D721Med (cell line): ENCODE results near the gene AGAP1.

Experiments
- DNase-seq: peaks from one replicate; pipeline ENCODE4 v3.0.0; 2011; ENCODE audit warnings: low spot score; ENCODE audit not compliant: insufficient read length
- FAIRE-seq: peaks from 2 replicates; lab custom pipeline; 2011; peaks lifted over from hg19 to GRCh38; lab: Jason Lieb, UNC
- TF ChIP-seq, protein P1 (sequence below): IDR thresholded peaks from 2 replicates; pipeline ENCODE4 v1.5.1; 2012; ENCODE audit warnings: mild to moderate bottlenecking, control low read depth; ENCODE audit not compliant: insufficient read depth; ENCODE audit errors: missing control alignments

The AGAP1 gene

DNA sequence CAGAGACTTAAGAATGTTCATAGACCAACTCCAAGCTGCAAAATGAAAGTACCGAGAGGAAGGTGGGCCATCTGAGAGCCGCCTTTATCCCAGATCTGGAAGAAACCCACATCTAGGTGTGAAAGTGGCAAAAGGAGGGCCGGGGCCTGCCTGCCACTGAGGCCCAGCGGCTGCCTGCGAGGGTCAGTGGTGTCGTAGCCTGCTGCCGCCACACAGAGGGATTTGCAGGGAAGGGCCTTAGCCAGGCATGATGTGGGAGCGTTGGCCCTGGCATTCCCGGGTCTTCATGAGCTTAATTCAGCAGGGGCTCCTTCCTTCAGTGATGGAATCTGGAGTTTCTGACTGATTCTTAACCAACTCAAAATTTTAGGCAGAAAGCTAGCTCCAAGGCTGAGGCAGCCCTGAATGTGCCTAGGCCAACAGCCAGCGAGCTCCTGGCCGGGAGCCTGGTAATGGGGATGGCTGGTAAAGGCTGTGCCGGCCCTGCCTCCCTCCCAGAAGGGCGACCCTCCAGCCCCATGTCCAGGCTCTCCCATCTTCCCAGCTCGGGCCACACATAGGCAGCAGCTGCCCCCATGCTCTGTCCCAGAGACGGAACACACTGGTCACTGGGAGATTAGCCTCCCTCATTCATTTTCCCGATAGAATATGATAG lies 230.1 kb downstream of the AGAP1 start:
- DNase-seq: no peak
- TF ChIP-seq, protein P1, sequence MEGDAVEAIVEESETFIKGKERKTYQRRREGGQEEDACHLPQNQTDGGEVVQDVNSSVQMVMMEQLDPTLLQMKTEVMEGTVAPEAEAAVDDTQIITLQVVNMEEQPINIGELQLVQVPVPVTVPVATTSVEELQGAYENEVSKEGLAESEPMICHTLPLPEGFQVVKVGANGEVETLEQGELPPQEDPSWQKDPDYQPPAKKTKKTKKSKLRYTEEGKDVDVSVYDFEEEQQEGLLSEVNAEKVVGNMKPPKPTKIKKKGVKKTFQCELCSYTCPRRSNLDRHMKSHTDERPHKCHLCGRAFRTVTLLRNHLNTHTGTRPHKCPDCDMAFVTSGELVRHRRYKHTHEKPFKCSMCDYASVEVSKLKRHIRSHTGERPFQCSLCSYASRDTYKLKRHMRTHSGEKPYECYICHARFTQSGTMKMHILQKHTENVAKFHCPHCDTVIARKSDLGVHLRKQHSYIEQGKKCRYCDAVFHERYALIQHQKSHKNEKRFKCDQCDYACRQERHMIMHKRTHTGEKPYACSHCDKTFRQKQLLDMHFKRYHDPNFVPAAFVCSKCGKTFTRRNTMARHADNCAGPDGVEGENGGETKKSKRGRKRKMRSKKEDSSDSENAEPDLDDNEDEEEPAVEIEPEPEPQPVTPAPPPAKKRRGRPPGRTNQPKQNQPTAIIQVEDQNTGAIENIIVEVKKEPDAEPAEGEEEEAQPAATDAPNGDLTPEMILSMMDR: no peak
- no peak for FAIRE-seq

DNA sequence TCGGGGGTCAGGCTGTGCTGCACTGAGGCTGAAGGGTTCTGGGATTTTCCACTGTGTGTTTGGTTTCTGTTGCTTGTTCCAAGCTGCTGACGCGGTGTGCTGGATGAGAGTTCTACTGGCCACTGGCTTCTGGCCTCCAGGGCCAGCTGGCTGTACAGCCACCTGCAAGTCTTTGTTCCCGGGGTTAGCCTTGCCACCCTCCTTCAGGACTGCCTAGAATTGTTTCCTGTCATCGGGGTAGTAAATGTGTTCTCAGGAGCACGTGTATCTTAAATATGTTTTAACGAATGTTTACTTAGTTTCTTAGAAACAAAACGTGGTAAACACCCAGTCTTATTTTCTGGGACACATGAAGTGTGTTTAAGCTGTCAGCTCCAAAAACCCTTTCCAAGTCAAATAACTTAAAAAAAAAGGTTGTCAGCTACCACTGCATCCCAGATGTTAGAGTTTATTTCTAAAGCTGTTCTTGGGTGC lies 231.2 kb downstream of the AGAP1 start:
- FAIRE-seq: no peak

DNA sequence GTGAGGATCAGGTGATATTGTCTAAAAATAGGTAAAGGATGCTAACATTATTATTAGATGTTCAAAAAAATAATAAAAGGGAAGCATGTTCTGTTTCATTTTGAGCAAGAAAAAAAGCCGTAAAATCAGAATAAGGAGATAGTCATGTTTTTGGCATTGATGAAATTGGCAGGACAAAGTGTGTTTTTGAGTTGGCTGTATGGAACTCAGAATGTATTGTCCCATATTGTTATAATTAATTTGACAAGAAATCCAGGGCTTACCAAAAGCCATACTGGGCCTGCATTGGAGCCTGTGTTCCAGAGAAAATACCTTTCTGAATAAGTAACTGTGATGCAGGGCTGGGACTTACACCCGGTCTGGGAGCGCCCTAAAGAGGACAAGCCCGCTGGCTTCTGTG lies 232.0 kb downstream of the AGAP1 start:
- TF ChIP-seq, protein P1: no peak
- DNase-seq: no peak
- no peak for FAIRE-seq

More for the DNA sequence above, 231.2 kb downstream of the AGAP1 start:
- TF ChIP-seq, protein P1: no peak
- DNase-seq: no peak

DNA sequence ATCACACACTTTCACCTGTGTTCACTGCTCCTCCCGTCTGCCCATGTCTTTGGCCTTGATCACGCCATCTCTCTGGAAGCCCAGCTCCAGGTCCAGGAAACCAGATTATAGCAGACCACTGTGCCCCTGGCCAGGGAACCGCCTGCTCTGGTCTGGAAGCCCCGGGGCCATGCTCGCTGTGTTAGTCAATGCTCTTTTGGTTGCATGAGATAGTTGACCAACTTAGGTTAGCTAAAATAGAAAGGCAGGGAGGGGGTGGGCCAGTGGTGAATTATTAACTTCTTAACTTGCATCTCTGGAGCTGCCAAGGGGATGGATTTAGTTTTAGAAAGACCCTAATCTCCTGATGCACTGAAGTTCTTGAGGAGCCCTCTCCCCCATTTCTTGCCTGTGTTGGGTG lies 232.7 kb downstream of the AGAP1 start:
- FAIRE-seq (no peak), DNase-seq (no peak)
- TF ChIP-seq, protein P1: no peak

DNA sequence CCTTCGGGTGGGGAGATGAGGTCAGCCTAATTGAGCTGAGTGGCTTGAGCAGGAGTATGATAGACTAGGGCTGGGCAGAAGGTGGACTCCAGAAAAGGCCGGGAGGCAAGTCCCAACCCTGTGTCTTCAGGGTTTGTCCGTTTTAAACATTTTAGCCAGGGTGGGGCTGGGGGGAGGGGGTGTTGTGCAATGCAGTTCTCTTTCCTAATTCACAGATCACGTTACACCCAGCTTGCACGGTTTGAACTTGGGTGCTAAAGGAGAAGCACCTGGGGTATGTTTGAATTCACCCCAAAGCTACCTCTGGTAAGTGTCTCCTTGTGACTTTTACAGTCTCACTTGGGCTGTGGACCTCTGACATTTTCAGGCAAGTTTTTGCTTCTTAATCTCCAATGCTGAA lies 233.3 kb downstream of the AGAP1 start:
- FAIRE-seq (no peak), DNase-seq (no peak)
- TF ChIP-seq, protein P1: no peak

DNA sequence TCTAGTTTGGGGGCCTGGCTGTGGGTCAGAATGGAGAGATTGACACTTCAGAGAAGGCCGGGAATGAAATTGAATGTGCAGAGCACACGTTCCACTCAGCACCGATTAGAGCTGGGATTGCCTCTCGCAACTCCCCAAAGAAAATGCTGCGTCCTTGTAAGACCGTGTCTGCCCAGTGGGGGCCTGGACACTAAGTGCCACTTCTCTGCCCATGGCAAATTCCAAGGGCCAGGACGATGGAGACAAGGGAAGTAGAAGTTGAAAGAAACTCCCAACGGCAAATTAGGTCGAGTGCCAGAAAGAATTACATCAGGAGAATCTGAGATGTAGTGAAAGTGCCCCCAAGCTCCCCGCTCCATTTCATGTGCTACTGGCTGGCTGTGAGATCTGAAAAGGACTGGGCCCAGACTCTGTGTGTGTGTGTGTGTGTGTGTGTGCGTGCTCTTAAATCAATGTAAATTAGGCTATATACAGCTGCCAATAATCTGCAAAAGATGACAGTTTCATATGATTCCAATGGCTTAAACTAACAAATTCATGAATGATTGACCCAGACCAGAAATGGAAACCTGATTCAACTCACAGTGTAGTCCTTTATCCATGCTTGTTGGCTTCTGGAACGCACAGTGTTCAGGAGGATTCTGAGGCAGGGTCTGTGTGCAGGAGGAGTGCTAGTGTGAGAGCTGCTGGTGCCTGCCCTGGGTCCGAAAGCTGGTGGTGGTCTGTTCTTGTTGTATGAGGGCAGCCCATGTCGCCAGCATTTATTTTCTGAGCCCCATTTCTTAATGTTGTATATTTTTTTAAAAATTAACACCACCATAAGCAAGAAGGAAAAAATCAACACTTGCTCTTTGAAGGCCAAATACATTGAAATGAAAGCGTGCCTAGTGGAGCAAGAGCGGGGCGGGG lies 234.3 kb downstream of the AGAP1 start:
- TF ChIP-seq, protein P1: no peak
- FAIRE-seq: no peak
- no peak for DNase-seq
